HT1080 (cell line): ENCODE measurements around the gene MICALL2. TPM values are rescaled to one million over a fixed set of nuclear protein-coding genes. Genes with fewer than 3 reads are reported as not detected.
"Not testable (repeated sequence)": the region's sequence is repeated elsewhere in the genome, so short reads cannot be mapped to it uniquely, and the experiment has no call there.

Experiments
- DNase-seq: peaks from one replicate; pipeline ENCODE4 v3.0.0-alpha.2; 2015; ENCODE audit warnings: low read depth
- total RNA-seq: library from RNA; depleted of rRNA; stranded (reverse); fragments of >200 nt; shearing (Covaris generic); gene quantifications from 2 replicates; pipeline ENCODE4 v1.2.3, GENCODE V29; 2014

Gene MICALL2
- total RNA-seq, 1 experiment from 2014 or later = 12.6 TPM

- DNase-seq = no peak
These were observed 9.8 kb downstream of the MICALL2 start for GRCh38 chr7:1449501-1449900.

- DNase-seq = no peak
These were observed 10.3 kb downstream of the MICALL2 start for GRCh38 chr7:1448958-1449357.

- no peak for DNase-seq
These were observed 11.6 kb downstream of the MICALL2 start for GRCh38 chr7:1447551-1448244.

DNA sequence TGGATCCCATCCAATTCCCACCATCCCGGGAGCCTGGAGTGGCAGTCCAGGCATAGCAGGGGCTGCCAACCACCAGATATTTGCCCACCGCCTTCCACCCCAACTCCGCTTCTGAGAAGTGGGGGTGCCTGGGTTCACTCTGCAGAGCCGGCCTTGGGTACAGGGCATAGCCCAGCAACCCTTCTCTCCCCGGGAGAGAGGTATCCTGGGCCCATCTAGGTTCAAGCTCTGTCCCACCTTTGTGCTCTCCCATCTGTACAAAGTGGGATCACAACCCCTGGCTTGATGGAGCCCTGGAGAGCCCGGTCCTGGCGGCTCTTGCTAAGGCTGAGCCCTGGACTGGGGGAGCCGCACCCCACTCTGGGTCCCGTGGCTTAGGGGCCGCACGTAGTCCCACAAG lies 12.2 kb downstream of the MICALL2 start:
- DNase-seq = no peak

GRCh38 chr7:1446620-1447032 lies 12.6 kb downstream of the MICALL2 start:
- DNase-seq = no peak

GRCh38 chr7:1446026-1446425 lies 13.2 kb downstream of the MICALL2 start:
- DNase-seq = not testable (repeated sequence)

DNA sequence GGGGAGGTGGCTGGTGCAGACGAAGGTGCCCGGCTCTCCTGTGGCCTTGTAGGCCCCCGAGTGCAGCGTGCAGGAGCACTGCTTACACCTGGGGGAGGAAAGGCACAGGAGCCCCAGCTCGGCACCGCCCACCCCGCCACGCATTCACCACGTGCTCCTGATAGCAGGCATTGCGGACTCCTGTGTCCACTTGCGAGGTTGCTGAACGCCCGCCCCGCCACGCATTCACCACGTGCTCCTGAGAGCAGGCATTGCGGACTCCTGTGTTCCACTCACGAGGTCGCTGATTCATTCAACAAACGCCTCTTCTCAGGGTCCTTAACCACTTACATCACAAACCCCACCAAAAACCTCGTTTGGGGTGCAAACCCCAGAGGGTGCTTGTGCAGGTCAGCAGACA lies 13.9 kb downstream of the MICALL2 start:
- DNase-seq = no peak

GRCh38 chr7:1444925-1445322 lies 14.3 kb downstream of the MICALL2 start:
- DNase-seq = no peak

DNA sequence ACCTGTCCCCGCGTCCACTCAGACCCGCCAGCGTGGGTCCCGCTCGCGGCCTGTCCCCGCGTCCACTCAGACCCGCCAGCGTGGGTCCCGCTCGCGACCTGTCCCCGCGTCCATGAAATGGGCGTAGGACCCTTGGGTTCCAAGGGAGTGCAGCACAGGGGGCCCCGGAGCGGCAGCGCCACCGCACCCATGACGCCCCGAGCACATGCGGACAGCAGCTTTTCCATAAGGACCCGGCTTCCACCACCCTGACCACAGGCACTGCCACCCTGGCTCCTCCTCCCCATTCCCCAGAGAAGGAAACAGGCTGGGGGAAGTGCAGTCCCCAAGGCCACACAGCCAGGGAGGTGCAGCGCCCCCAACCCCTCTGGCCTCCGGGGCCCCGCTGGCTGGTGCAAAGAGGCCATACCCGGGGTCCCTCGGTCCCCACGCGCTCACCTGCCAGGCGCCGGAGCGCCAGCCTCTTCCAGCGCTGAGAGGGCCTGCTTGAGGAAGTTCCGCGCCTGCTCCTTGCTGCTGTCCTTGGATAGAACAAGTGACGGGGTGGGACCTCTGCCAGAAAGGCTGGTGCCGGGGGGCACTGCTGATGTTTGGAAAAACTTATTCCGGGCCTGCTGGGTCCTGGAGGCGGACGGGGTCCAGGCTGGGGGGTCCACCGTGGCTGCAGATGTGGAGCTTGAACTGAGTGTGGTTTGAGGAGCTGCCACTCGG lies 14.9 kb downstream of the MICALL2 start:
- no peak for DNase-seq

DNA sequence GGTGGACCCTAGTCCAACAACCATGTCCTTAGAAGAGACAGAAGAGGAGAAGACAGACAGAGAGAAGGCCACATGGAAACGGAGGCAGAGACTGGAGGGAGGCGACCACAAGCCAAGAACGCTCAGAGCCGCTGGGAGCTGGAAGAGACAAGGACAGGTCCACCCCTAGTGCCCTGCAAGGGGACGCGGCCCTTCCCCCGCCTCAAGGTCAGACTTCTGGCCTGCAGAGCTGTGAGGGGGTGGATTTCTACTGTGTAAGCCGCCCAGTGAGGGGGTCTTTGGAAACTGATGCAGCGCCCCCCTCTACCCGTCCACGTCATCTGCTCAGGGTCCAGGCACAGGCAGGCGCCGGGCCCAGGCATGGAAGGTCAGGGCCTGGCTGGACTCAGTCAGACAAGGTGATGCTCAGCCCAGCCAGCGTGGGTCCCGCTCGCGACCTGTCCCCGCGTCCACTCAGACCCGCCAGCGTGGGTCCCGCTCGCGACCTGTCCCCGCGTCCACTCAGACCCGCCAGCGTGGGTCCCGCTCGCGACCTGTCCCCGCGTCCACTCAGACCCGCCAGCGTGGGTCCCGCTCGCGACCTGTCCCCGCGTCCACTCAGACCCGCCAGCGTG lies 15.6 kb downstream of the MICALL2 start:
- not testable (repeated sequence) for DNase-seq

DNA sequence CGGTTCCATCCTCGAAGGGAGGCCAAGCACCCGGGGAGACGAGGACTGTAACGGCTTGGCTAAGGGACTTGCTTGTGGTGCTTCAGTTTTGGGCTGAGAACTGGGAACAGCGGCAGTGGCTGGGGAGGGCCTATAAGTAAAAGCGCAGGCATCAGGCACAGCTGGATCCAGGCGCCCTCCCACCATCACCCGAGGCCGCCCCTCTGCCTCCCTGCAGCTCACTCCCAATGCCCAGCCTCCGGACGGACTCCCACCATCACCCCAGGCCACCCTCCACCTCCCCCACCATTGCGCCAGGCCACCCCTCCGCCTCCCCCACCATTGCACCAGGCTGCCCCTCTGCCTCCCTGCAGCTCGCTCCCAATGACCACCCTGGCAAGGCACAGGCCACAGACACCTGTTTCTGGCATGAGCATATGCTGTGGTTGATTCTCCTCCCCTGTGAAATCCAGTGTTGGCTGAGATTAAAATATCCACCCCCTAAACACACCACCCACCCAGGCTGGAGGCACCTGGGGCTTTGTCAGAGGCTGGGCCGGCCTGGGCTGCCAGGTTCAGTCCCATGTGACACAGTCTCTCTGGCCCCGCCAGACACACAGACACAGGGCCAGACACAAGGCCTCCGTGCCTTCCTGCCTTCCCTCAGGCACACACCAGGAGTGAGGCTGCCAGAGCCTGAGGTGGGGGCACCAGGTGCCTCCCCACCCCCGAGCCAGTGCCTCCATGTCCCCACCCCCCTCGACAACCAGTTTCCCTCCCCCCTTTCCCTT lies 16.7 kb downstream of the MICALL2 start:
- no peak for DNase-seq

- DNase-seq = no peak
These were observed 17.5 kb downstream of the MICALL2 start for GRCh38 chr7:1441615-1442354.

DNA sequence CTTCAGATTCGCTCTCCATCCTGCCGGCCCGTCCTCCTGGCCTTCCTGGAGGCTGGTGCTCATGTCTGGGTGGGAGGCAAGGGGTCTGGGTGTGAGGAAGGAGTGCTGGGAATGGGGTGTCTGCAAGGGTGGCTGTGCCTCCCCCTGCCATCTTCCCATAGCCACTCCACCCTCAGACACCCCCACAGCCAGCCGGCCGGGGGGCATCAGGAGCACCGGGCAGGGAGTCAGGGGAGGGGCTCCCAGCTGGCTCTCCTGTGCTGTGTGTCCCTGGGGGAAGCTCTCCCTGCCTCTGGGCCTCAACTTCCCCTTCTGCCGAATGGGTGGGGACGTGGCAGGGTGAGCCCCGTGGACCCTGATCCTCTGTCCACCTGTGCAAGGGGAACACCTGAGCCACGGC lies 18.6 kb downstream of the MICALL2 start:
- no peak for DNase-seq

DNA sequence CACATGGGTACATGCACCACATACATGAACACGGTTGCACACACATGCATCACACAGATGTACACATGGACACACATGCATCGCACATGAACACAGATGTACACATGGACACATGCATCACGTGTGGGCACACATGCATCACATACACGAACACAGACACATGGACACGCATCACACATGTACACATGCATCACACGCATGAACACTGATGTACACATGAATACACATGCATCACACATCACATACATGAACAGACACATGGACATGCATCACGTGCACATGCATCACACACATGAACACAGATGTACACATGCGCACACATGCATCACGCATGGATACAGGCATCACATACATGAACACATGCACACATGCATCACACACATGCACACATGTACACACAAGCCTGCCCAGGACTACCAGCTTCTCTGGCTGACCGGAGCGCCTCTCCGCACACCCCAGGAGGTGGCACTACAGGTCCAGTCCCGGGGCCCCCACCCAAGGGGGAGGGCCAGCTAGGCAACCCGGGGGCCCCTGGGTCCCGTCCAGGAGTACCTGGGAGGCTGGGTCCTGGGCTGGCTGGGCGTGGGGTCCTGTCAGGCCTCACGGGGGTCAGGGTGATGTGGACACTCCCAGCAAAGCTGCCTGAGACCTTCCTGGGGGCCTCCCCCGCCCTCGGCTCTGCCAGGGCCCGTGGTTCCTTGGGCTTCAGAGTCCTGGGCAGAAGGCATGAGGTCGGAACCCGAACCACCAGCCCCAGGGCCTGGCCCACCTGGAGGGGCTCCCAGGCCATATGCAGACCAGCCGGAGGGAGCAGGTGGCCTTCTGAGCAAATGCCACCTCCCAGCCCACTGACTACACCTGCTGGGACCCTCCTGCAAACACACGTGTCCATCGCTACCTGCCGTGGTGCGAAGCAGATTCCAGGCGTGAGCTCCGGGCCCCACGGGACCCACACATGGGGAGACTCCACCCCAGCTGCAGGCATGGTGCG lies 19.6 kb downstream of the MICALL2 start:
- DNase-seq = no peak

- DNase-seq = no peak
These were observed 20.4 kb downstream of the MICALL2 start for GRCh38 chr7:1438821-1439220.

- DNase-seq = no peak
These were observed 21.1 kb downstream of the MICALL2 start for GRCh38 chr7:1438208-1438607.

DNA sequence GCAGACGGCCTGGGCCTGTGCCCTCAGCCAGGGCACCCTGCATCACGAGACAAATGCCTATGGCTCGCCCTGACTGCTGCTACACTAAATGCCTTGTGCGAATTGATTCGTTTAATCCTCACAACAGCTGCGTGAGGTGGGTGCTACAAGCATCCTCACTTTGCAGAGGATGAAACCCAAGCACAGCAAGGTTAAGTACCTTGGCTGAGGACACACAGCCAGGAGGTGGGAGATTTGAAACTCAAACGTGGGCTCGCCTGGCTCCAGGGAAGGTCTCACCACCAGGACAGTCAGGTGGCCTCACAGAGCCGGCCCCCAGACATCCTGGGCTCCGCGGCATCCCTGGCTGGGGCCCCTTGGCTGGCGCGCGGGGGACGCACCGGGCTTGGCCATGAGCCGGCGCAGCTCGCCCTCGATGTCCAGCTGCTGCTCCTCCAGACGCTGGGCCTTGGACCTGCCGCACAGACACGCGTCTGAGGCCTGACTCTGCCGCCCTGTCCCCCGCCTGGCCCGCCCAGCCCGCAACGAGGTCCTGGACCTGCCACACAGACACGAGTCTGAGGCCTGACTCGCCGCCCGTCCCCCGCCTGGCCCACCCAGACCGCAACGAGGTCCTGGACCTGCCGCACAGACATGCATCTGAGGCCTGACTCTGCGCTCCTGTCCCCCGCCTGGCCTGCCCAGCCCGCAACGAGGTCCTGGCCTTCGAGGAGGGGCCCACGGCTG lies 22.0 kb downstream of the MICALL2 start:
- no peak for DNase-seq

DNA sequence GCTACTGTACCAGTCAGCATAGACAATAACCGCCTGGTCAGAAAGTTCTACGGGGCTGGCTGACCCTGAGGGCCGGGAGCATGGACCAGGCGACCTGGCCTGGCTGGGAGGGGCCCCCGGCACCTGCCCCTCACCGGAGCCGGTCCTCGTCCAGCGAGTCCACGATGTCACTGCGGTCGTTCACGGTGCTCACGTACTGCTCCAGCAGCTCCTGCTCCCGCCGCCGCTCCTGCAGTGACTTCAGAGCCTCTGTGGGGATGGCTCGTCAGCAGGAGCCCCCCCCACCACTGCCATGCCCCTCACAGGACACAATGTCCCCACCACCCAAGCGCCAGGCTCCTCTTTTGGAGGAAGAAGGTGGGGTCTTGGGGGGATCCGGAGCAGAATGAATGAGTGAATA lies 22.7 kb downstream of the MICALL2 start:
- DNase-seq = no peak
